Dendritic cell treated with granulocyte-macrophage colony-stimulating factor and Interleukin-4, amounts not matched to agents 40 ng/mL and 50 ng/mL, for 4 days (primary cell): Measurements from ENCODE around the gene SYCP2.
"Not testable (repeated sequence)": the region's sequence is repeated elsewhere in the genome, so short reads cannot be mapped to it uniquely, and the experiment has no call there.

Source experiments
- H3K27ac Mint-ChIP-seq: one replicate; pipeline ENCODE4 v1.8.0; 2022; ENCODE audit warnings: mild to moderate bottlenecking, mixed read lengths
- H3K27me3 Mint-ChIP-seq: one replicate; pipeline ENCODE4 v1.8.0; 2022; ENCODE audit warnings: mild to moderate bottlenecking, mixed read lengths
- H3K36me3 Mint-ChIP-seq: one replicate; pipeline ENCODE4 v1.8.0; 2022; ENCODE audit warnings: low read depth, mixed read lengths
- H3K4me1 Mint-ChIP-seq: one replicate; pipeline ENCODE4 v1.8.0; 2022; ENCODE audit warnings: low read depth, mixed read lengths
- H3K4me3 Mint-ChIP-seq: one replicate; pipeline ENCODE4 v1.8.0; 2022; ENCODE audit warnings: mild to moderate bottlenecking, moderate library complexity, mixed read lengths
- H3K9me3 Mint-ChIP-seq: one replicate; pipeline ENCODE4 v1.8.0; 2022; ENCODE audit warnings: mixed read lengths
- intact Hi-C: fragments of 100-400 bp; cut with micrococcal nuclease; formaldehyde crosslinking; loops from one replicate; pipeline ENCODE4 v1.15.0; 2022

The SYCP2 gene

DNA sequence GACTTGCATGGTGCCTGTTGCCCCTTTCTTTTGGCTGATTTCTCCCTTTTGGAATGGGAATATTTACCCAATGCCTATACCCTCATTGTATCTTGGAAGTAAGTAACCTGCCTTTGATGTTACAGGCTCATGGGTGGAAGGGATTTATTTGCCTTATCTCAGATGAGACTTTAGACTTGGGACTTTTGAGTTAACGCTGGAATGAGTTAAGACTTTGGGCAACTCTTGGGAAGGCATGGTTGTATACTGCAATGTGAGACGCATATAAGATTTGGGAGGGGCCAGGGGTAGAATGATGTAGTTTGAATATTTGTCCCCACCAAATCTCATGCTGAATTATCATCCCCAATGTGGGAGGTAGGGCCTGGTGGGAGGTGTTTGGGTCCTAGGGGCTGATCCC lies 75.5 kb downstream of the SYCP2 start:
- Mint-ChIP-seq H3K4me3 (no peak overlapping the region), H3K9me3 (no peaks in the 10 kb centered on the region), H3K27ac (no peak overlapping the region), H3K27me3 (peaks cover 5% of the 10 kb centered on the region), H3K4me1 (no peaks in the 10 kb centered on the region), H3K36me3 (no peaks in the 10 kb centered on the region)
- intact Hi-C loops = no loop called here

DNA sequence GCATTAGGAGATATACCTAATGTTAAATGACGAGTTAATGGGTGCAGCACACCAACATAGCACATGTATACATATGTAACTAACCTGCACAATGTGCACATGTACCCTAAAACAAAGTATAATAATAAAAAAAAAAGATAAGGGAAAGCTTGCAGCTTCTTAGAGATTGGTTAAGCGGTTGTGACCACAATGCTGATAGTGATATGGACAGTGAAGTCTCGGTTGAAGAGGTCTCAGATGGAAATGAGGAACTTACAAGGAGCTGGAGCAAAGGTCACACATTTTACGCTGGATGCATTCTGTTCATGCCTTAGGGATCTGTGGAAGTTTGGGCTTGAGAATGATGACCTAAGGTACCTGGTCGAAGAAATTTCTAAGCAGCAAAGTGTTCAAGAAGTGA lies 76.5 kb downstream of the SYCP2 start:
- H3K4me3 Mint-ChIP-seq, H3K4me1 Mint-ChIP-seq, H3K27ac Mint-ChIP-seq, H3K36me3 Mint-ChIP-seq, H3K27me3 Mint-ChIP-seq, intact Hi-C loops, H3K9me3 Mint-ChIP-seq: not testable (repeated sequence)

DNA sequence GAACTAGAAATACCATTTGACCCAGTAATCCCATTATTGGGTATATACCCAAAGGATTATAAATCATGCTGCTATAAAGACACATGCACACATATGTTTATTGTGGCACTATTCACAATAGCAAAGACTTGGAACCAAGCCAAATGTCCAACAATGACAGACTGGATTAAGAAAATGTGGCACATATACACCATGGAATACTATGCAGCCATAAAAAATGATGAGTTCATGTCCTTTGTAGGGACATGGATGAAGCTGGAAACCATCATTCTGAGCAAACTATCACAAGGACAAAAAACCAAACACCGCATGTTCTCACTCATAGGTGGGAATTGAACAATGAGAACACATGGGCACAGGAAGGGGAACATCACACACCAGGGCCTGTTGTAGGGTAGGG lies 76.9 kb downstream of the SYCP2 start:
- H3K9me3 Mint-ChIP-seq, H3K4me3 Mint-ChIP-seq, H3K27me3 Mint-ChIP-seq, intact Hi-C loops, H3K4me1 Mint-ChIP-seq, H3K27ac Mint-ChIP-seq, H3K36me3 Mint-ChIP-seq: not testable (repeated sequence)

DNA sequence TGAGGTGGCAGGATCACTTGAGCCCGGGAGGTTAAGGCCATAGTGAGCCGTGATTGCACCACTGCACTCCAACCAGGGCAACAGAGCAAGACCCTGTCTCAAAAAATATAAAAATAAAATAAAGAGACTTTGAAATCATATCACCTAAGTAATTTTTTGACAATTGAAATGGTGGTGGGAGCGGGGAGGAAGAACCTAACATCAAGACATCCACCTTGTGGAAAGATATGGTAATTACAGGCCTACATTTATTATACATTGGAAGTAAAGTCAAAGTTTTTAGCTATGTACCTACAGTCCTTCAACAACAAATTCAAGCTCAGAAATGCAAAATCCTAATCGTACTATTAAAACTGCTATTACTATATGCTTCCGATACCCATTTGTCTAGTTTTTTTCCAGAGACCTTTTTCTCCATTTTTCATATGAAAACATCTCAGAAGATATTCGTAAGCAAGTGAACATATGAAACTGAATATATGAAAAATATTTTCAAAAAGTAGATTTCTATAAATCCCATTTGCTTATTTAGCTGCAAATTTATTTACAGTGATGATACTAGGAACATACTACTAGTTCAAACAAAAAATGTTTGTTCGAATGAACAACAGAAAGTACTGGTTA lies 83.3 kb downstream of the SYCP2 start:
- no peaks in the 10 kb centered on the region for H3K9me3 Mint-ChIP-seq
- H3K4me1 Mint-ChIP-seq = no peaks in the 10 kb centered on the region
- H3K4me3 Mint-ChIP-seq = no peak overlapping the region
- H3K27ac Mint-ChIP-seq = no peak overlapping the region
- H3K36me3 Mint-ChIP-seq = no peaks in the 10 kb centered on the region
- intact Hi-C loops = loop anchor here (1.0 kb wide), 1 partner anchor 67 kb away; no protein-coding TSS in a partner anchor
- H3K27me3 Mint-ChIP-seq = no peaks in the 10 kb centered on the region

DNA sequence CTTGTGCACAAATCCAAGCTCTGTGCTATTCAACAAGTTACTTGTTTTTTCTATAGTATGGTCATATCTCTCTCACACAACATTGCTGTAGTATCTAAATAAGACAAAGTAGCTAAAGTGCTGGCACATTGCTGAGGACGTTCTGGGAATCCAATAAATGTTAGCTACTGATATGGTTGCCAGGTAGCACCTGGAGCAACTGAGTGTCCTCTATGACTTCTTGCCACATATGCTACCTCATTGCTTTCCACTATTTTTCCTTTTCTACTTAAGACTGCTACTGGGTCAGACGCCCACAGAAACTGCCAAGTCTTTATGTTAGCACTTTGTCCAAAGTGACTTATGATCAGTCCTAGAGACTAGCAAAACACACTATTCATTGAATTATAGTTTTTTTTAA lies 85.3 kb downstream of the SYCP2 start:
- Mint-ChIP-seq H3K4me3 (no peak overlapping the region), H3K9me3 (no peaks in the 10 kb centered on the region), H3K36me3 (no peaks in the 10 kb centered on the region), H3K4me1 (no peaks in the 10 kb centered on the region), H3K27me3 (no peaks in the 10 kb centered on the region), H3K27ac (no peak overlapping the region)
- intact Hi-C loops = no loop called here

DNA sequence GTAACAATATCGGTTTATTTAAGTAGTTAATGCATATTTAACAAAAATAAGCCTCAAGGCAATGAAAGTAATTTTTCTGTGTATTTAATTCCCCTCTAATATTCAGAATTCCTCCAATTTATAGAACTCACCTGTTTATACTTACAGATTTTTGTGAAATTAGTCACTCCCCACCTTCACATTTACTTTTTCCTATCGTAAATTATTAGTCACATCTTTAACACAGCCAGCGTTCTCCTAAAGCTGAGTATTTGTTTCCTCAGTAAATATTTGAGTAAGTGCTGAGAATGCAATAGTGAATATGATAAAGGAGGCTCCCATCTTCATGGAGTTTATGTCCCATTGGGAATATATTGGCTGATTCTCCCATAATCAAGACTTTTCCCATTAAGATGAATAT lies 88.0 kb downstream of the SYCP2 start:
- Mint-ChIP-seq H3K4me1 (no peaks in the 10 kb centered on the region), H3K27me3 (peaks cover 10% of the 10 kb centered on the region), H3K9me3 (no peaks in the 10 kb centered on the region), H3K4me3 (no peak overlapping the region), H3K27ac (no peak overlapping the region), H3K36me3 (no peaks in the 10 kb centered on the region)
- intact Hi-C loops = no loop called here

DNA sequence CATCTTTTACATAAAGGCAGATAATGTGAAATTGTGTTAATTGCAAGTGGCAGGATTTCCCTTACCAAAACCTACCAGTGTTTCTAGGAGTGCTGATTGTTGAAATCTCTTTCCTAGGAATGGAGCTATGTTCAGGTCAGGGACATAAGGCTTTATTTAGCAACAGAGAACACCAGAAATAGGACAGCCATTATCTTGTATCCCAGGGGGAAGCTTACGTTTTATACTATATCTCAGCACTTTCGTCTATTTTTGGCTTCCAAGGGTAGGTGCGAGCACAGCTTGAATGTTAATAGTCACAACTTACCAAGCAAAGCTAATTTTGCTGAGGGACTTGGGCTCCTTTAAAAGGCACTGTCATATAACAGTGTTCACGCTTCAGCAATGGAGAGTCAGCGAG lies 94.0 kb downstream of the SYCP2 start:
- intact Hi-C loops = no loop called here
- H3K27me3 Mint-ChIP-seq = peaks cover 25% of the 10 kb centered on the region
- peaks cover 9% of the 10 kb centered on the region for H3K4me1 Mint-ChIP-seq
- H3K36me3 Mint-ChIP-seq = no peaks in the 10 kb centered on the region
- H3K9me3 Mint-ChIP-seq = no peaks in the 10 kb centered on the region
- H3K4me3 Mint-ChIP-seq = no peak overlapping the region
- no peak overlapping the region for H3K27ac Mint-ChIP-seq

DNA sequence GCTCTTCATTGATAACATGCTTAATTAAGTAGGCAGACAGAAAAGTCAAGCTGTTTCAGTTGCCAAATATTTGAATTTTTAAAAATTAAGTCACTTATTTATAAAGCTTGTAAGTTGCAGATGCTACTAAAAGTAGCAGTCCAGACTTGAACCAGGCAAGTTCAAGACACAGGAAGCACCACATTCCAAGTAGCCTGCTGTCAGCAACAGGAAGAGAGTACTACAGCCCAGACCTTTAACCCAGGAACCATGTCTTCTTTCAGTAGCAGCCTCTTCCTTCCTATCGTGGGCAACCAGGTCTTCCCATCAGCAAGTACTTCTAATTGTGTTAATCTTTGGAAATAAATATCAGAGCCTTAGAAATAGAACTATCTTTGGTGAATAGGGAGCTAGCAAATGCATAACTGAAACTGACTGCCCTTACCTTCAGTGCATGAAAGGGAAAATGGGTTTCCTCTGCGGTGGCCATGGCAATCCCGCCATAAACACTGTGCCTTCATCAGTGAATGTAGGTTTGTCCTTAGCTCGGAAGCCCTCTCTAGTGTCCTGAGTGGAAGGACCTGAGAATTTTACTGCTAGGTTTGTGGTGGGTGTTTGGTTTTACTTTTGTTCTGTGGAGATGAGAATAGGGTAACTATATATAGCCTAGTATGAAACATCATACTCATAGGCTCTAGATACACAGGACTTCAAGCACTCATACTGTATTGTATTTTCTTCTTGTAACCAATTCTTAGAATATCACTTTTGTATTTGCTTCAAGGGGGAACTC lies 95.6 kb downstream of the SYCP2 start:
- Mint-ChIP-seq H3K36me3 (no peaks in the 10 kb centered on the region), H3K27ac (no peak overlapping the region), H3K4me1 (peaks cover 9% of the 10 kb centered on the region), H3K9me3 (no peaks in the 10 kb centered on the region), H3K27me3 (peaks cover 23% of the 10 kb centered on the region), H3K4me3 (no peak overlapping the region)
- intact Hi-C loops = no loop called here

DNA sequence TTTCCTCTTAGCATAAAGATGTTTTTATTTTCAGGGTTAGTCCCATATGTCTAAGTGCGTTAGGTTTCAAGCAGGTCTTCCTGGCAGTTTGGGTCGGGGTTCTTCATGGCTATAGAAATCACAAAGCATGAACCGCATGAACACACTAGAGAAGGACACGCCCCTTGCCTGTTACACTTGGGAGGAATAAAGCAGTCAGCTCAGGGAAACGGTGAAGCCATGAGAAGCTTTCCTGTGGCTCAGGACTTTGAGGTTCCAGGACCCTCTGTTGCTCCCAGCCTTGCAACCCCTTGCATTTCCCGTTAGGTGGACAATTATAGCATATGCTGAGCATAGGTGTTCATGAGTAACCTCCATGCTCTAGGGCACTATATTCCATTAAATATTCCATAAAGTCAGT lies 96.7 kb downstream of the SYCP2 start:
- H3K27me3 Mint-ChIP-seq = peaks cover 23% of the 10 kb centered on the region
- no peaks in the 10 kb centered on the region for H3K36me3 Mint-ChIP-seq
- peaks cover 9% of the 10 kb centered on the region for H3K4me1 Mint-ChIP-seq
- H3K27ac Mint-ChIP-seq = no peak overlapping the region
- no peak overlapping the region for H3K4me3 Mint-ChIP-seq
- H3K9me3 Mint-ChIP-seq = no peaks in the 10 kb centered on the region
- intact Hi-C loops = no loop called here

DNA sequence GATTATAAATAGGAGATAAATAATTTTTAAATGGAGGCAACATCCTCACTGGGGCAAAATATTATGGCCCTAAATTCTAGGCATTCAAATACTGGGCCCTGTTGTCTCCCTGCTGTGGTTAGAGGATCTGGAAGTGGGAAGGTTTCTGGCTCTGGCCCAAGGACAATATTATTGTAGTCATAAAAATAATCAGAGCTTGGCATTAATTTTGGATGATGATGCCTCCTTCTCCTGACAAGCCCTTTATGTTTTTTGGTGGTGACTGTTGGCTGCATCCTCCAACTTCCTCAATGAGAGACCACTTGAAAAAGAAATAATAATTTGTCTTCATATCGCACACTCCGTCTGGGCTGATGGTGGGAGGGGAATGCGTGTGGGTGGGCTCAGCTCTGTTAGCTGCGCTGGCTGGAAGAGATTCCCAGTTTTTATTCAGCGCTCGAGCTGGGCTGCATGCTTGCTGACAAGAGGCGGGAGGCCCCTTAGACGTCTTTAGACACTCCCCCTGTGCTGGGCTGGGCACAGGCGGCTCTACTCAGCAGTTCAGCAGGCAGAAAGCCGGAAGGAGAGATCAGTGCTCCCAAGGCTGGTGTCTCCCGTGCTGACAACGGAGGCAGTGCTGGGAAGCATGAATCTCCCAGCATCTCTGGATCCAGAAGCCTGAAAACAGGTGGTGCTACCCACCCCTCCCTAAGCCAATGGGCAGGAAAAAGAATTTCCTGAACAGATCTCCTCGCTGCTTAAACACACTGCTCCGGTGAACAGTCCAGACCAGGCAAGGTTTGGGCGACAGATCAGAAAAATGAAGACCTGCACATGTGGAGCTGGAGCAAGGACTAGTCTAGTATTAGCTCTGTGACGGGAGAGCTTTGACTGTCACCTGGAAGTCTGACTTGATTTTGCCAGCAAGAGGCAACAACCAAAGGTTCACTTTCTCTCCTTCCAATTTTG lies 97.7 kb downstream of the SYCP2 start:
- Mint-ChIP-seq H3K4me1 (peaks cover 9% of the 10 kb centered on the region), H3K27ac (no peak overlapping the region), H3K4me3 (no peak overlapping the region), H3K9me3 (no peaks in the 10 kb centered on the region), H3K36me3 (no peaks in the 10 kb centered on the region), H3K27me3 (peaks cover 17% of the 10 kb centered on the region)
- intact Hi-C loops = no loop called here

DNA sequence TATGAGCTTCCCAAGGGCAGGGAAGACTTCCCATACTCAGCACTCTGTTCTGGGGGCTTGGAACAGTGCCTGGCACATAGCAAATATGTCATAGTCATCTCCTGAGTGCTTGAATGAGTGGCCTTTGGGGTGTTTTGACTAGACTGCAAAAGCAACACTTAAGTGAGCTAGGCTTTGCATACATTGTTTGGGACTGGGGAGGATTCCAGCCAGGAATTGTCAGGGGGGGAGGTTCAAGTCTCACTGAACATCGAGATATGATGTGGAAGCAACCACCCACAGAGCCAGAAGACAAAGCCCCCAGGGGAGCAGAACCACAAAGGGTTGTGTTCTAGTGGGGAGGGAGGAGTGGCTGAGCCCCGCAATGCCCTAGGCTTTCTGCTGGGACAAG lies 98.4 kb downstream of the SYCP2 start:
- Mint-ChIP-seq H3K27me3 (peaks cover 17% of the 10 kb centered on the region), H3K27ac (no peak overlapping the region), H3K4me3 (no peak overlapping the region), H3K36me3 (no peaks in the 10 kb centered on the region), H3K4me1 (peaks cover 10% of the 10 kb centered on the region), H3K9me3 (no peaks in the 10 kb centered on the region)
- intact Hi-C loops = no loop called here

DNA sequence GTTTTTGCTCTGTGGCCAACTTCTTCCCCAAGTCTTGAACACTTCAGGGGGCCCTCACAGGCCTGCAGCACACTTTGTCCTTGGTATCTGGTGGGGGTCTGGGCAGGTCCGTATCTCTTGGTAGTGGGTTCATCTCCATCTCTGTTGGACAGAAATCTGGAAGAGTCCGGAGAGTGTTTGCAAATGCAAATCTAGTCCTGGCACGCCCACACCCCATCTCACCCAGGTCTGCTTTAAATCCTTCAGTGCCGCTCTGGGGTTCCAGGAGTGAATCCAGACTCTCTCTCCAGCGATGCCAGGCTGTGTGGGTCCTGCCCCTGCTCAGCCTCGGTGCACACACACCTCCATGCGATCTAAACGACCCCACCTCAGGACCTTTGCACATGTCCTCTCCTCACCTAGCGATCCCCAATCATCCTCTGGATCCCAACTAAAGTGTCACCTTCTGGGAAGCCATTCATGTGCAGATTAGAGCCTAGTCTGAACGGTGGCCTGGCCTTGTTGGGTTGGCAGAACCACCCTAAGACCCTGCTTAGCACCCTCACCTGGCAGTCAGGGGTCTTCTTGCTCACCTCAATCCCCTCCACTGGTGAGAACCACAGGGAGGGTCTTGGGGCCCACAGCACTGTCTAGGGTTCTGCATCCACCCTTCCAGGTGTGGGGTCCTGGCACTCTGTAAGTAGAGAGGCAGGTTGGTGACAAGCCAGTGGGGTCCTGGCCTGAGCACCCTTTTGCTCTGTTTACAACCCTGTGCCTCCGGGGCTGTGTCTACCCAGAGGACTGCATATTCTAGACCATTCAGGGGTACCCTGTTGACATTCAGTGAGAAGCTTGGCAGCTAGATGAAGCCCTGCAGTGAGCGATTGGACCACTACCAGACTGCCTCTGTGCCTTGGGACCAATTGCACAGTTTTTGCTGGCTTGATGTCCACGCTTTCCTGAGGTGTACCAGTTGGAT lies 100.8 kb downstream of the SYCP2 start:
- Mint-ChIP-seq H3K27me3 (peaks cover 19% of the 10 kb centered on the region), H3K9me3 (no peaks in the 10 kb centered on the region), H3K4me1 (peaks cover 14% of the 10 kb centered on the region), H3K4me3 (no peak overlapping the region), H3K36me3 (no peaks in the 10 kb centered on the region), H3K27ac (no peak overlapping the region)
- intact Hi-C loops = no loop called here

DNA sequence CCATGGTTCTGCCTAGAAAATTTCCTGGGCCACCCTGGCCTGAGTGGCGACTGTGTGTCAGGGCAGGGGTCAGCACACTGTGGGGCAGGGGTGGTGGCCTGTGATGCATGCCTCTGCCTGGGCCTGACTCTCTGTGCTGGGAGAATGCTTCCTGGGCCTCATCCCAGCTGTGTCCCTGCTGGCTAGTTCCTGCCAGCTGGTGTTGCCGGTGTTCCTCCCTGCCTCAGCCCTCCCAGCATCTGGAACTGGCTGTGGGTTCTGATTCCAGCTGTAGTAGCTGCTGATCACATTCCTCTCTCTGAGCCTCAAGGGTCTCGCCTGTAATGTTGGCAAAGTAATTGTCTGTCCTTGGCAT lies 101.5 kb downstream of the SYCP2 start:
- H3K36me3 Mint-ChIP-seq = no peaks in the 10 kb centered on the region
- H3K9me3 Mint-ChIP-seq = no peaks in the 10 kb centered on the region
- intact Hi-C loops = no loop called here
- peaks cover 16% of the 10 kb centered on the region for H3K27me3 Mint-ChIP-seq
- no peak overlapping the region for H3K4me3 Mint-ChIP-seq
- no peak overlapping the region for H3K27ac Mint-ChIP-seq
- H3K4me1 Mint-ChIP-seq = peaks cover 14% of the 10 kb centered on the region
